ELR (cell line): ENCODE results near the gene LIN52.
A peak's percentile ranks its signal among the peaks of the same experiment; 100 is the strongest.

Experiments
- DNase-seq: peaks from one replicate; pipeline ENCODE4 v3.0.0-alpha.2; 2015; ENCODE audit warnings: low read depth

The LIN52 gene

DNA sequence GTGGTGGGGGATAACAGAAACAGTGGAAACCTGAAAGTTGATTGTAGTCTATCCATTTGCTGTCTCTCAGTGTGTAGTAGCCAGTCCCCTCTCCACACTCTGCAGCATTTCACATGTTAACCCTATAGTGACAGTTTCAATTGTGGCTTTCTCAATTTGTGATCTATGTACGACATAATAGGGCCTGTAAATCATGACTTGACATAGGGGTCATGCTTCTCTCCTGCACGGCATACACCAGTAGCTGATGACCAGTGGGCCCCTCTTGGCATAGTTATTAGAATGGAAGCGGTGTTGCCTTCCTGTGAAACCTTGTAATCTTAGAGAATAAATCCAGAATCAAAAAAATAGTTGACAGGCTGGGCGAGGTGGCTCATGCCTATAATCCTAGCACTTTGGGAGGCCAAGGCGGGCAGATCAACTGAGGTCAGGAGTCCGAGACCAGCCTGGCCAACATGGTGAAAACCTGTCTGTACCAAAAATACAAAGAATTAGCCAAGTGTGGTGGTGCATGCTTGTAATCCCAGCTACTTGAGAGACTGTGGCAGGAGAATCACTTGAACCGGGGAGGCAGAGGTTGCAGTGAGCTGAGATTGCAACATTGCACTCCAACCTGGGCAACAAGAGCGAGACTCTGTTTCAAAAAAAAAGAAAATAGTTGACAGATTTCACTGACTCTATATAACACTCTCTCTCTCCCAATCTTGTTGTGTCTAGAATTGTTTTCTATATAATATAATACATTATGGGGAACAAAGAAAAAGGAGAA lies 109.9 kb downstream of the LIN52 start:
- DNase-seq, result no peak

DNA sequence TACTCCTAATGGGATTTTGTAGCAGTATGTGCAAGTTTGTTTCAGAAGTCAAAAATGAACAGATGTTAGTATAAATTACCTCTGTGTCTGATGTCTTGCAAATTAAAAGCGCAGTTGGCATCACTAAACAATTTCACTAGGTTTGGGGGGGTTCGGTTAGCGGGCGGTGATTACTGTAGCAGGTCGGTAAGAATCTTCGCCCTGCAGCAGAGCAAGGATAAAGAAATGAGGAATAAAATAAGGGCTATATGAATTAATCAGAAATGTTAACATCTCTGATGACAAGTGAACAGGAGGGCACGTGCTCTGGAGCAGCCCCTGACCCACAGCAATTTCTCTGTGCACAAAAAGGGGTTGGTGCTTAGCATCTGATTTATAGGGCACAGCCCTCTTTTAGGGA lies 110.9 kb downstream of the LIN52 start:
- DNase-seq, result no peak

DNA sequence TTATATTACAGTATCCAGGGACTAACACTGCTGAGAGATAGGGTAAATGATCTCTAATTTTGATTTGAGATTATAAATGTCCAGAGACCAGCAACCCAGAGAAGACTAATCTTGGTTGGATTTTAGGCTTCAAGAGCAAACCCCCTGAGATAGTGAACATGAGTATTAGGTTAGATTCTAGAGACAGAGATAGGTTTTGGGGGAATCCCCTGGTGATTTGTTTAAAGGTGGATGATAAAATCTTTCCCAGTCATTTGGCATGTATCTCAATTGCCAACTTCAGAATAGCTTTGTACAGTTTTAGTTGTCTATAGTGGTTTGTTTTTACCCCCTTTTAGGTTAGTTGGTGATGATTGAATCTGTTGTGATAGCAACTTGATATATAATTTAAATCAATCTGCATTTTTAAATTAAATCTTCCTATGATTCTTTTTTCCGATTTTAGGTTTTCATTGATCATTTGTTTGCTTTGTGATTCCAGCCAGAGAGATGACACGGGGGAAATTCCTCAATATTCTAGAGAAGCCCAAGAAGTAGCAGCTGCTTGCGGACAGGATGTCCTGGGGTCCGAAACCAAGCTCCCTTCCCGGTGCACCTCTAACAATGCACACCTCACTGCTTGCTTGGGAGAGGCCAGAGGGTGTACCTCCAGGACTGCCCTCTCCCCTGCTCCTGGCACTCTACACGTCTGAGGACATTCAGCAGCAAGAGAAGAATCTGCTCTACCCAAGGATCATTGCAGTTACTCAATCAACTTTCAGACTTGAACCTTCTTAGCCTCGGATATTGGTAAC lies 113.9 kb downstream of the LIN52 start:
- DNase-seq, result no peak

DNA sequence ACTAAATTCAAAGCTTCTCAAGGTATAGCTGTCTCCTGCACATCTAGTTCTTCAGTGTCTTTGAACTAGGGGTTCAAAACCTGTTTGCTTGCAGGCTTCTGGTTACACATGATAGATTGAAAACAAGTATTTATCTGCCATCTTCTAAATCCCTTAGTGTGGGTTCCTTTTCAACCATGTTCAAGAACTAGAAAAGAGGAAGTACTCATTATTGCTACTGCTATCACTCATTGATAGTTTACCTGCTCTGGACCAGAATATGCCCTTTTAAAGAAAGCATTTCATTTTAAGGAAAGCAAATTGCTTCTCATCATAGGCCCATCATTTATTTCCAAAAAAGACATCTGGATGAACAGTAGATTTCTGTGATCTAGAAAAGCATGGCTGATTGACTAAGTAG lies 117.4 kb downstream of the LIN52 start:
- DNase-seq, result no peak

- no peak for DNase-seq
Measured at GRCh38 chr14:74203639-74204038, 118.9 kb downstream of the LIN52 start.

GRCh38 chr14:74204491-74204890 lies 119.7 kb downstream of the LIN52 start:
- DNase-seq, result no peak

DNA sequence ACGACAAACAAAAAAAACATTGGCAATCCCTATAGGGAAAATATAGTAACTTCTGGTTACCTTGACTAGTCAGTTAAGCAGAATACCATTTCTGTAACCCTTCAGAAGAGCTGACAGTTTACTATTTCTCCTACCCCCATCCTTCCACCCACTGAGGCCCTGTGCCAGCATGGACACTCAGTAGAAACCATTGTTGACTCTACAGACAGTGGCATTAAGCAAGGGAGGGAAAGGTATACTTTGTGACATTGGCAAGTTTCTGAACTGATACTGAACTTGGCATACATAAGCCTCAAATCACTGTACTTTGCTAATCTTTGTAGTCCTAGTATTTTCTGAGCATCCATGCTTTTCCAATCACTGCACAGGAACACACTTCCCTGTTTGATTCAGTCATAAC lies 121.1 kb downstream of the LIN52 start:
- no peak for DNase-seq

- DNase-seq, result peak; percentile 32
Measured at GRCh38 chr14:74207943-74208342, 123.2 kb downstream of the LIN52 start.

DNA sequence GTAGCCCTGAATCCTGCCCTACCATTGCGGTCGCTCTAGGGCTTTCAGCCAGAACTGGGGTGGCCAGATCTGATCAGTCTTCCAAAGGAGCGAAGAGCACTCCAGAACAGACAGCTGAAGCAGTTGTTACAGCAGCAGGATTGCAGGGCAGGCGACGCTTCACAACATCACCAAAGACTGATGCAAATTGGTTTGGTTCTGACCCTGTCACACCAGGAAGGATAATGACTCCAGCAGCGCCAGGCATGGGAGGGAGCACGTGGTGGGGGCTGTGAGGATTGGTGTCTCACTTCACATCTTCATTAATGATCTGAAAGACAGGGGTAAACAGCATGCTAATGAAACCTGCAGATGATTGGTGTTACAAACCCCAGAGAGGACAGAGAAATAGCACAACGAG lies 123.9 kb downstream of the LIN52 start:
- DNase-seq, result no peak

- no peak for DNase-seq
Measured at GRCh38 chr14:74211945-74212580, 127.3 kb downstream of the LIN52 start.

GRCh38 chr14:74213907-74214803 lies 129.4 kb downstream of the LIN52 start:
- DNase-seq, result no peak

DNA sequence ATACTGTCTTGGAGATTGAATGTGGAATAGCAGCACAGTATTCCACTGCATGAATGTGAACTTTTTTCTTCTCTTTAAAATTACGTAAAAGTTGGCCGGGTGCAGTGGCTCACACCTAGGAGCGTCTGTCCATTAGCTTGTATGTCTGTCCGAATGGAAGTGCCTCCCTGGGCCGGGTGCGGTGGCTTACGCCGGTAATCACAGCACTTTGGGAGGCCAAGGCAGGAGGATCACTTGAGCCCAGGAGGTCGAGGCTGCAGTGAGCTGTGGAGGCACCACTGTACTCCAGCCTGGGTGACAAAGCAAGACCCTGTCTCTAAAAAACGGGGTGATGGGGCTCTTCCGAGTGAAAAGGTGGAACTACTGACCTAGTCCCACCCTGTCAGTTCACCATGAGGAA lies 131.9 kb downstream of the LIN52 start:
- no peak for DNase-seq

GRCh38 chr14:74217672-74218448 lies 133.1 kb downstream of the LIN52 start:
- DNase-seq, result peak; percentile 69

- DNase-seq, result no peak
Measured at GRCh38 chr14:74218462-74218861, 133.7 kb downstream of the LIN52 start.

GRCh38 chr14:74219277-74220205 lies 134.8 kb downstream of the LIN52 start:
- no peak for DNase-seq

- no peak for DNase-seq
Measured at GRCh38 chr14:74220991-74221390, 136.2 kb downstream of the LIN52 start.

DNA sequence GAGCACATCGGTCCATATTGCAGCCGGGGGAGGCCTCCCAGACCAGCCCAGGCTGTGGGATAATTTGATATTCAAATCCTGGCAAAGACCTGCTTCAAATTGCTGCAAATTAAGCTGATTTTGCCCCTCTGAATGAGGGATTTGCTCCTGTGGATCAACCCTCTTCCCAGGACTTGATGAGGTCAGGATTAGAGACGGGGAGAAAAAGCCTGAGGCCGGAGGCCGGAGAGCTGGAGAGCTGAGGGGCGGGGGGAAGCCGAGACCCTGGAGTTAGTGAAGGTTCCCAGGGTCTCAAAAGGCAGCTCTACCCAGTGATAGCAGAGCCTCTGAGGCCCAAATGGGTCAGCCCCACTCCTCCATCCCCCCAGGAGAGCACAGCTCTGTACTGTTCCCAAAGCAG lies 137.0 kb downstream of the LIN52 start:
- no peak for DNase-seq

DNA sequence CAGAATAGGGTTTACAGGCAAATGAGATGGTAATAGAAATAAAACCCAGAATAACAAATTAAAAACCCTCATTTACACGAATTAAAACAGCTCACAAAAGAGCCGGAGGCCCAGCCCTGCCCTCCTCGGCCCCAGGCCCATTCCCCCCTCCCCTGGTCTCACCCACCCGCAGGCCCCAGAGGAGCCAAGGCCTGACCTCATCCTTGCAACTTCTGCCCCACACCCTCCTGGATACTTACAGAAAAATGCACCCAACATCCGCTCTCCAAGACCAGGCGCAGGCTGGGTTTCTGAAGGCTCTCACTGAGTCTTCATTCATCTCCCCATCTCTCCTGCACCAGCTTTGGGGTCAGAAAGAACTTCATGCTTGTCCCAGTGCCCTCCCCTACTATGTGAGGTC lies 138.3 kb downstream of the LIN52 start:
- no peak for DNase-seq

- DNase-seq, result no peak
Measured at GRCh38 chr14:74231784-74232183, 147.0 kb downstream of the LIN52 start.

GRCh38 chr14:74235017-74235416 lies 150.3 kb downstream of the LIN52 start:
- no peak for DNase-seq
